Activated B cell treated with CpG ODN at 0.5 μM for 24 hours (primary cell): ENCODE measurements around the gene NKAIN2. TPM values are rescaled to one million over a fixed set of nuclear protein-coding genes. Genes with fewer than 3 reads are reported as not detected.
"Not testable (repeated sequence)": the region's sequence is repeated elsewhere in the genome, so short reads cannot be mapped to it uniquely, and the experiment has no call there.

Experiments used
- ATAC-seq: fragments of 200-7000 bp; cut with Tn5 transposase; one replicate; pipeline ENCODE4 v1.10.0; 2021; ENCODE audit warnings: low read depth, mild to moderate bottlenecking, moderate library complexity
- CTCF ChIA-PET: fragments of 350-600 bp; sonication (Branson Sonifier 250); formaldehyde crosslinking; loops from one replicate; lab custom pipeline; 2021; ENCODE audit warnings: antibody characterized with exemption; lab: Charles Lee
- POLR2A ChIA-PET: fragments of 350-600 bp; sonication (Branson Sonifier 250); formaldehyde crosslinking; loops from one replicate; lab custom pipeline; 2021; ENCODE audit warnings: antibody characterized with exemption; lab: Charles Lee
- DNase-seq: peaks from one replicate; pipeline ENCODE4 v3.0.0; 2022
- H3K27ac Mint-ChIP-seq: one replicate; pipeline ENCODE4 v1.8.0; 2020; ENCODE audit warnings: mixed read lengths
- H3K27me3 Mint-ChIP-seq: one replicate; pipeline ENCODE4 v1.8.0; 2021; ENCODE audit warnings: mixed read lengths
- H3K36me3 Mint-ChIP-seq: one replicate; pipeline ENCODE4 v1.8.0; 2021; ENCODE audit warnings: low read depth, mixed read lengths
- H3K4me1 Mint-ChIP-seq: one replicate; pipeline ENCODE4 v1.8.0; 2021; ENCODE audit warnings: mixed read lengths
- H3K4me3 Mint-ChIP-seq: one replicate; pipeline ENCODE4 v1.8.0; 2020; ENCODE audit warnings: mild to moderate bottlenecking, mixed read lengths
- H3K9me3 Mint-ChIP-seq: one replicate; pipeline ENCODE4 v1.8.0; 2020; ENCODE audit warnings: mixed read lengths
- CTCF ChIP-seq: fragments of 200-600 bp; IDR thresholded peaks from one replicate; pipeline ENCODE4 v1.8.0; 2022; ENCODE audit warnings: antibody characterized with exemption, mild to moderate bottlenecking
- intact Hi-C: fragments of 100-400 bp; cut with micrococcal nuclease; formaldehyde crosslinking; loops from one replicate; pipeline ENCODE4 v1.15.1; 2024
- total RNA-seq: library from RNA; stranded (reverse); gene quantifications from 2 replicates; pipeline ENCODE4 v1.2.3, GENCODE V29; 2022

Gene NKAIN2
- total RNA-seq, 1 donor from 2014 or later, result not detected

DNA sequence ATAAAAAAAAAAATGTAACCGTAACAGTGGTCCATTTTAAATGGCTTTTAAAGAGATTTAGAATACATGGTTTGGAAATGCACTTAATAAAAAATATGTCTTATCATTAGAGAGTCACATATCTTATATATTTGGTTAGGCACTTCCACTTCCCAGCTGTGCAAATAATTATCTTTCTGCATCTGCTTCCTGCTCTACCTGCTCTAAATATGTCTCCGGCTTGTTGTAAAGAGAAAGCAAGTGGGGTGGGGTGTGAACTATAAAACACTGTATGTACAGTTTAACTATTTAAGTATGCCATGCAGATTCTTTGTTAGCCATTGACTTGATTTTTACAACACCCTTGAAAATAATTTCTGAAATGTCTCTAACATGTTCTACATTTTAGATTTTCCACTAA is 106.3 kb downstream of the NKAIN2 start:
- intact Hi-C loops, result no loop called here
- ATAC-seq (no peak), DNase-seq (no peak)
- no peak overlapping the region for H3K27ac Mint-ChIP-seq
- no peak for TF ChIP-seq CTCF
- ChIA-PET POLR2A (no interaction called here), CTCF (no interaction called here)
- H3K9me3 Mint-ChIP-seq, result no peaks in the 10 kb centered on the region
- H3K27me3 Mint-ChIP-seq, result no peaks in the 10 kb centered on the region
- H3K4me3 Mint-ChIP-seq, result no peak overlapping the region
- no peaks in the 10 kb centered on the region for H3K36me3 Mint-ChIP-seq
- H3K4me1 Mint-ChIP-seq, result no peaks in the 10 kb centered on the region

DNA sequence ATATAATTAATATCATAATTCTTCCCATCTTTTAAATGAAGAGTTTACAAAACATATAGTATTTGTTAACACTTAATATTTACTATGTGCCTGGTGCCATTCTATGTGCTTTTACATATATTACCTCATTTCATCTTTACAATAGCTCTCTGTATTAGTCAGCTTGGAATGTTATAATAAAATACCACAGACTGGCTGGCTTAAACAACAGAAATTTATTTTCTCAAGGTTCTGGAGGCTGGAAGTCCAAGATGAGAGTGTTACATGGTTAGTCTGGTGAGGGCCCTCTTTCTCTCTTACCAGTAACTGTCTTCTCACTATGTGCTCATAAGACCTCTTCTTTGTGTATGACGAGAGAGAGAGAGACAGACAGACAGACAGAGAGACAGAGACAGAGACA is 110.2 kb downstream of the NKAIN2 start:
- ChIA-PET CTCF (no interaction called here), POLR2A (no interaction called here)

GRCh38 chr6:123923379-123923778 is 119.7 kb downstream of the NKAIN2 start:
- intact Hi-C loops, result not testable (repeated sequence)

More for the DNA sequence above, 110.2 kb downstream of the NKAIN2 start:
- H3K9me3 Mint-ChIP-seq, result peaks cover 4% of the 10 kb centered on the region
- intact Hi-C loops, result no loop called here
- DNase-seq (no peak), ATAC-seq (no peak)
- H3K4me3 Mint-ChIP-seq, result no peak overlapping the region
- no peaks in the 10 kb centered on the region for H3K36me3 Mint-ChIP-seq
- no peak for TF ChIP-seq CTCF
- no peak overlapping the region for H3K27ac Mint-ChIP-seq
- H3K27me3 Mint-ChIP-seq, result no peaks in the 10 kb centered on the region
- H3K4me1 Mint-ChIP-seq, result no peaks in the 10 kb centered on the region

DNA sequence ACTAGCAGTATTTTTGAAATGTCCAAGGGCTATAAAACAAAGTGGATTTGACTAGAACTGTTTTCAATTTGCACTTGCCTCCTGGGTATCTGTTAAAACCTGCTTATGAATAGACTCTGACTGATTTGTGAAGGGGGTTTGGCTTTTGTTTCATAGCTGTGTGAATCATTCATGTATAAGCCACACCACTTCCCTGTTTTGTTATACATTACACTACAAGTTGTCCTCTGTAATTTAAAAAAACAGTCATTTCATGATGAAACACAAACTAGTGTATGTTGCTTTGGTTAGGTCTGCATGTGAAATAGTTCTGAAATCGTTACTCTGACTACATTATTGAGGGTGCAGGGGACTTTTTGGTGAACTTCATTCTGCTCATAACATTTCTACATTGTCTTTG is 121.7 kb downstream of the NKAIN2 start:
- DNase-seq (no peak), ATAC-seq (no peak)
- no peaks in the 10 kb centered on the region for H3K36me3 Mint-ChIP-seq
- intact Hi-C loops, result no loop called here
- no peak overlapping the region for H3K4me3 Mint-ChIP-seq
- TF ChIP-seq CTCF, result no peak
- no peak overlapping the region for H3K27ac Mint-ChIP-seq
- H3K27me3 Mint-ChIP-seq, result no peaks in the 10 kb centered on the region
- CTCF ChIA-PET, result no interaction called here
- H3K4me1 Mint-ChIP-seq, result no peaks in the 10 kb centered on the region
- peaks cover 8% of the 10 kb centered on the region for H3K9me3 Mint-ChIP-seq
- POLR2A ChIA-PET, result no interaction called here

More at GRCh38 chr6:123923379-123923778, 119.7 kb downstream of the NKAIN2 start:
- POLR2A ChIA-PET, ATAC-seq, DNase-seq, H3K27me3 Mint-ChIP-seq, H3K36me3 Mint-ChIP-seq, H3K9me3 Mint-ChIP-seq, H3K4me3 Mint-ChIP-seq, CTCF ChIA-PET, H3K27ac Mint-ChIP-seq, H3K4me1 Mint-ChIP-seq: not testable (repeated sequence)

DNA sequence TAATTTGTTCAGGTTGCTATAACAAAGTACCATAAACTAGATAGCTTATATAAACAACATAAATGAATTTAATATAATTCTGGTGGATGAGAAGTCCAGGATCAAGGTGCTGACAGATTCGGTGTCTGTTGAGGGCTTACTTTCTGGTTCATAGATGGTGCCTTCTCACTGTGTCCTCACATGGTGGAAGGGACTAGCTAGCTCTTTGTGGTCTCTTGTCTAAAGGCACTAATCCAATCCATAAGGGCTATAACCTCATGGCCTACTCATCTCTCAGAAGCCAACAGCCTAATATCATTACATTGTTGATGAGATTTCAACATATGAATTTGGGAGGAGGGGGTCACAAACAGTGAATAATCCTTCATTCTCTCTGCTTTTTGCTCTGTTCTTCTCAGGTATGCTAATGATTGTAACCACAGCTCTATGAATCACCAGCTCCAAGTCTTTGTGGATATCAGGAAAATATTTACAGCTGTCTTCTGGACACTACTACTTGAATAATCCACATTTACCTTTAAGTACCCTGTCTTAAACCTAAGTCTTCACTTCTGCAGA is 122.3 kb downstream of the NKAIN2 start:
- Mint-ChIP-seq H3K4me3 (no peak overlapping the region), H3K27ac (no peak overlapping the region), H3K27me3 (no peaks in the 10 kb centered on the region), H3K9me3 (peaks cover 8% of the 10 kb centered on the region), H3K36me3 (no peaks in the 10 kb centered on the region), H3K4me1 (no peaks in the 10 kb centered on the region)
- ATAC-seq (no peak), DNase-seq (no peak)
- no peak for TF ChIP-seq CTCF
- intact Hi-C loops, result no loop called here
- ChIA-PET CTCF (no interaction called here), POLR2A (no interaction called here)

- ATAC-seq (no peak), DNase-seq (no peak)
- no peak overlapping the region for H3K4me3 Mint-ChIP-seq
- H3K27me3 Mint-ChIP-seq, result no peaks in the 10 kb centered on the region
- no peaks in the 10 kb centered on the region for H3K4me1 Mint-ChIP-seq
- H3K9me3 Mint-ChIP-seq, result peaks cover 5% of the 10 kb centered on the region
- intact Hi-C loops, result no loop called here
- CTCF ChIA-PET, result no interaction called here
- H3K27ac Mint-ChIP-seq, result no peak overlapping the region
- POLR2A ChIA-PET, result no interaction called here
- no peak for TF ChIP-seq CTCF
- no peaks in the 10 kb centered on the region for H3K36me3 Mint-ChIP-seq
Observed at GRCh38 chr6:123928529-123928928, 124.9 kb downstream of the NKAIN2 start.
